ENCODE data around the gene RIPOR3. TPM values are rescaled to one million over a fixed set of nuclear protein-coding genes. Genes with fewer than 3 reads are reported as not detected.

The RIPOR3 gene
- total RNA-seq, 1 donor: 32.6 TPM

GRCh38 chr20:50537546-50538201, 153.7 kb downstream of the RIPOR3 start:
- no peak for DNase-seq (ENCODE audit: low read depth in 2 of 3, low spot score in 2 of 3)

GRCh38 chr20:50536333-50536732, 155.0 kb downstream of the RIPOR3 start:
- DNase-seq (ENCODE audit: low read depth in 2 of 3, low spot score in 2 of 3): no peak

Small RNA genes lying within 50 kb of the gene (small RNA-seq; reads per million reads assigned to genes)
- not detected for gene MIR1302-5
- gene MIR645: not detected
- gene RF00019: not detected

Other genes starting within 250 kb of the RIPOR3 start
- gene PTPN1, start 181.2 kb downstream of the RIPOR3 start, total RNA-seq: 28.8 TPM
- 1.1 TPM for gene PARD6B, start 40.0 kb upstream of the RIPOR3 start, total RNA-seq
- gene BCAS4, start 103.5 kb upstream of the RIPOR3 start, total RNA-seq: 22.4 TPM
- gene ADNP, start 239.9 kb upstream of the RIPOR3 start, total RNA-seq: 33.4 TPM

All from hematopoietic multipotent progenitor cell (in vitro differentiated cells).